GM19043 (cell line): Measurements from ENCODE around the gene C19orf44.

Experiments used
- ATAC-seq: cut with Tn5 transposase; IDR thresholded peaks from one replicate; pipeline ENCODE4 v1.9.1; 2021; ENCODE audit warnings: low read depth; ENCODE audit not compliant: unreplicated experiment

C19orf44 gene

GRCh38 chr19:16569609-16570320, 73.6 kb downstream of the C19orf44 start:
- ATAC-seq, result no peak
